Tibial nerve (tissue), 4 donors: ENCODE measurements around the gene ITSN2. TPM values are rescaled to one million over a fixed set of nuclear protein-coding genes. Genes with fewer than 3 reads are reported as not detected.

Experiments used
- DNase-seq, 2 donors: peaks; one replicate each; pipeline ENCODE4 v3.0.0-alpha.2; 2019; ENCODE audit warnings: low spot score in 2 of 2
- H3K27ac ChIP-seq, 4 donors: fragments of 200-600 bp; sonication (generic) in 3 of 4; one replicate each; pipeline ENCODE4 v1.5.1; 2017 to 2019; ENCODE audit warnings: mild to moderate bottlenecking in 1 of 4
- H3K27me3 ChIP-seq, 2 donors: fragments of 200-600 bp; sonication (generic) in 1 of 2; one replicate each; pipeline versions ENCODE4 v1.5.1 to v1.6.0; 2017 to 2019
- H3K36me3 ChIP-seq, 3 donors: fragments of 200-600 bp; sonication (generic); one replicate each; pipeline ENCODE4 v1.5.1; 2018 to 2019
- H3K4me1 ChIP-seq, 4 donors: fragments of 200-600 bp; sonication (generic) in 3 of 4; one replicate each; pipeline ENCODE4 v1.5.1; 2017 to 2019
- H3K4me3 ChIP-seq, 4 donors: fragments of 200-600 bp; sonication (generic) in 3 of 4; one replicate each; pipeline ENCODE4 v1.5.1; 2017 to 2019; ENCODE audit warnings: mild to moderate bottlenecking in 1 of 4, moderate library complexity in 1 of 4
- H3K9me3 ChIP-seq, 4 donors: fragments of 200-600 bp; sonication (generic) in 3 of 4; one replicate each; pipeline ENCODE4 v1.5.1; 2017 to 2019
- EP300 ChIP-seq, 2 donors: sonication (generic); formaldehyde crosslinking; IDR thresholded peaks; one replicate each; pipeline ENCODE4 v1.6.1; 2017; ENCODE audit warnings: antibody characterized with exemption in 2 of 2, mild to moderate bottlenecking in 1 of 2
- POLR2A ChIP-seq, 2 donors: fragments of 450-650 bp; IDR thresholded peaks; one replicate each; pipeline ENCODE4 v1.6.1; 2017; ENCODE audit warnings: antibody characterized with exemption in 2 of 2, mild to moderate bottlenecking in 2 of 2, moderate library complexity in 2 of 2
- WGBS, 2 donors: methylation state at CpG; one replicate each; pipeline ENCODE4 v1.1.5; 2018; 5-methylcytosine and 5-hydroxymethylcytosine counted together
- total RNA-seq, 4 donors: library from RNA; depleted of rRNA; stranded (reverse); fragments of >200 nt; gene quantifications; one replicate each; pipeline ENCODE4 v1.1.0, GENCODE V29; 2016
- TF ChIP-seq, protein P1 (sequence below), 5 experiments: fragments of 200-600 bp in 3 of 5; fragments of 450-650 bp in 2 of 5; sonication (generic) in 3 of 5; IDR thresholded peaks; one replicate each; pipeline ENCODE4 v1.5.1; 2016 to 2019; ENCODE audit warnings: antibody characterized with exemption in 5 of 5, mild to moderate bottlenecking in 3 of 5, moderate library complexity in 2 of 5

The ITSN2 gene
- total RNA-seq, 4 donors from 2014 or later, result 47.3 to 54.2 (median 48.7) TPM

DNA sequence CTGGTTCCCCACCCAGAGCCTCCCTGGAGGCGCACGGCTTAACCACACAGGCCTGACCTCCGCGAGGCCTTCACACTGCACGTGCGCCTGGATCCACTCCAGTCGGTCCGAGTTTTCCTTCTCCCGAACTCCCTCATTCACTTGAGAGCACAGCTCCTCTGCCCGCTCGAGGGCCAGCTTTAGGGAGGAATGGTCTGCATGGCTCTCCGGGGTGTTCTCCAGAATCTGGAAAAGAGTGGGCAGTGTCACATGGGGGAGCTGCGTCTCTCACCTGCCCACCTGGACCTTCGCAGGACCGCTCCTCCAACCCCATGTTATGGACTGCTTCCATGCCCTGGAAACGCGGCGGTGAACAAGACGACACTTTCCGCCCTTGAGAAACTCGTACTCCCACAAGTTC lies 149.6 kb downstream of the ITSN2 start:
- Histone ChIP-seq H3K4me3 (no peak overlapping the region), H3K4me1 (no peaks in the 10 kb centered on the region), H3K9me3 (no peaks in the 10 kb centered on the region), H3K27ac (no peak overlapping the region), H3K27me3 (no peaks in the 10 kb centered on the region), H3K36me3 (peaks cover 3 to 96% (median 21%) of the 10 kb centered on the region in 3 donors)
- TF ChIP-seq, protein P1, sequence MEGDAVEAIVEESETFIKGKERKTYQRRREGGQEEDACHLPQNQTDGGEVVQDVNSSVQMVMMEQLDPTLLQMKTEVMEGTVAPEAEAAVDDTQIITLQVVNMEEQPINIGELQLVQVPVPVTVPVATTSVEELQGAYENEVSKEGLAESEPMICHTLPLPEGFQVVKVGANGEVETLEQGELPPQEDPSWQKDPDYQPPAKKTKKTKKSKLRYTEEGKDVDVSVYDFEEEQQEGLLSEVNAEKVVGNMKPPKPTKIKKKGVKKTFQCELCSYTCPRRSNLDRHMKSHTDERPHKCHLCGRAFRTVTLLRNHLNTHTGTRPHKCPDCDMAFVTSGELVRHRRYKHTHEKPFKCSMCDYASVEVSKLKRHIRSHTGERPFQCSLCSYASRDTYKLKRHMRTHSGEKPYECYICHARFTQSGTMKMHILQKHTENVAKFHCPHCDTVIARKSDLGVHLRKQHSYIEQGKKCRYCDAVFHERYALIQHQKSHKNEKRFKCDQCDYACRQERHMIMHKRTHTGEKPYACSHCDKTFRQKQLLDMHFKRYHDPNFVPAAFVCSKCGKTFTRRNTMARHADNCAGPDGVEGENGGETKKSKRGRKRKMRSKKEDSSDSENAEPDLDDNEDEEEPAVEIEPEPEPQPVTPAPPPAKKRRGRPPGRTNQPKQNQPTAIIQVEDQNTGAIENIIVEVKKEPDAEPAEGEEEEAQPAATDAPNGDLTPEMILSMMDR (IDR thresholded peaks at IDR 0.05), result no peak
- TF ChIP-seq EP300 (IDR thresholded peaks at IDR 0.05) (no peak), POLR2A (IDR thresholded peaks at IDR 0.05) (no peak)
- WGBS, 2 donors, result 79 to 95% methylated on average over 21 of the region's 21 CpGs
- no peak for DNase-seq

DNA sequence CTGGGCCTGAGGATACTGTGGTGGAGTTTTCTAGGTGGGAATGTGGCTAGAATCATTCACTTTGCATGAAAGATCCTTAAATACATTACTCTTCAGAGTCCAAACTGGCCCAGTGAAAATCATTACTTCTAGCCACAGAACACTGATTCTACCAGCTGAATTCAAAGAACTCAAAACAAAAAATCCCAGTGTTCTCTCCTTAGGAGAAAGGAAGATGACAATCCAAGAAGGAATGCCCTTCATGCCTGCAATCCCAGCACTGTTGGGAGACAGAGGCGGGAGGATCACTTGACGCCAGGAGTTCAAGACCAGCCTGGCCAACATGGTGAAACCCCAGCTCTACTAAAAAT lies 150.3 kb downstream of the ITSN2 start:
- 86 to 89% methylated on average over 2 of the region's 2 CpGs for WGBS, 2 donors
- no peak for TF ChIP-seq POLR2A (IDR thresholded peaks at IDR 0.05)
- TF ChIP-seq, protein P1 (IDR thresholded peaks at IDR 0.05), result no peak
- no peak for TF ChIP-seq EP300 (IDR thresholded peaks at IDR 0.05)
- Histone ChIP-seq H3K27ac (no peak overlapping the region), H3K36me3 (peaks cover 3 to 96% (median 22%) of the 10 kb centered on the region in 3 donors), H3K4me1 (no peaks in the 10 kb centered on the region), H3K4me3 (no peak overlapping the region), H3K9me3 (no peaks in the 10 kb centered on the region), H3K27me3 (no peaks in the 10 kb centered on the region)
- DNase-seq, result no peak

DNA sequence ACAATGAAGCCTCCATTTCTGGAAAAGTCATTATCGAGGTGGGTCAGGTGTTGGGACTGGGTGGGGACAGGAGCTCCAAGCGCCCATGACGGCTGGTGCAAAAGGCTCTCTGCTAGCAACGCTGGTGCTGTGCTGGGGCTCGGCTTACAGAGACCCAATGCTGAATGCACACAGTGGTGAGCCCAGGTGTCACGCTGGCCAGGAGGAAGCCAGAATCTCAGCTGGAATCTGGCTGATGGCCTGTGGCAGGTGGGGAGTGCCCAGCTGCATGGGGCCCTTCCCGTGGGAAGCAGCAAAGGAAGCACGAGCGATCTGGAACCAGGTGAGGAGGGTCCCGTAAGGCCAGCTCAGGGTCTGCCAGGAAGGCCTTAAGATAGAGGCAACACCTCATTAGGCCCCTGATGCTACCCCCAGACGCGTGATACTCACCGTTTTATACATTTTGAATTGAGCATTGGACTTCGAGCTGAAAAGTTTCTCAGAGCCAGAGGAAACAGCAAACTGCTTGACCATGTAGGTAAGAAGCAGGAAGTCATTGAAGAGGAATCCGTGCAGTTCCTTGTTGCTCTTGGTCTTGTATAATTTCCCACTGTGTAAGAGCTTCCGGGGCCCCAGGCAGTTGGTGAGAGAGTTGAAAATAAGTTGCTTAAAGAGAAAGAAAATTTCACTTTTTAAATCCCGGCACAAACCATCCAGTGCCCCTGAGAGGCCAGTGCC lies 150.8 kb downstream of the ITSN2 start:
- Histone ChIP-seq H3K27me3 (no peaks in the 10 kb centered on the region), H3K36me3 (peaks cover 3 to 97% (median 27%) of the 10 kb centered on the region in 3 donors), H3K9me3 (no peaks in the 10 kb centered on the region), H3K4me3 (no peak overlapping the region), H3K27ac (no peak overlapping the region), H3K4me1 (no peaks in the 10 kb centered on the region)
- WGBS, 2 donors, result 81 to 83% methylated on average over 17 of the region's 17 CpGs
- DNase-seq, result no peak
- TF ChIP-seq EP300 (IDR thresholded peaks at IDR 0.05) (no peak), POLR2A (IDR thresholded peaks at IDR 0.05) (no peak)
- TF ChIP-seq, protein P1 (IDR thresholded peaks at IDR 0.05), result no peak

DNA sequence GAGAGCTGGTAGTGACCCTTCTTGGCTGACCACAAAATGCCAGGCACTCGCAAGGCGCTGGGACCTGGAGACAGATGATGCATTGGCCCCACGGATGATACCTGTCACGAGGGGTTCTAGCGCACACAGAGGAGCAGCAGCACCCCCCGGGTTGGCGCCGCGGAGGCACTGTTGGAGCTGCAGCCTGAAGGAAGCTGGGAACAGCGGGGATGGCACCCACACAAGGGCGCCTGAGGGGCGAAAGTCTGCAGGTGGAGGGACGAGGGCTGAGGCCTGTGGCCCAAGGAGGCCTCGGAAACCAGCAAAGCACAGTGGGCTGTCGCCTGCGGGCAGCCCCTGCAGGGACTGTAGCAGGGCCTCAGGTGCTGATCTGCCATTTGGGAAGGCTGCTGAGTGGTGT lies 151.8 kb downstream of the ITSN2 start:
- TF ChIP-seq EP300 (IDR thresholded peaks at IDR 0.05) (no peak), POLR2A (IDR thresholded peaks at IDR 0.05) (no peak)
- TF ChIP-seq, protein P1 (IDR thresholded peaks at IDR 0.05), result no peak
- peaks cover 3 to 99% (median 35%) of the 10 kb centered on the region in 3 donors for H3K36me3 ChIP-seq
- 96 to 97% methylated on average over 16 of the region's 16 CpGs for WGBS, 2 donors

DNA sequence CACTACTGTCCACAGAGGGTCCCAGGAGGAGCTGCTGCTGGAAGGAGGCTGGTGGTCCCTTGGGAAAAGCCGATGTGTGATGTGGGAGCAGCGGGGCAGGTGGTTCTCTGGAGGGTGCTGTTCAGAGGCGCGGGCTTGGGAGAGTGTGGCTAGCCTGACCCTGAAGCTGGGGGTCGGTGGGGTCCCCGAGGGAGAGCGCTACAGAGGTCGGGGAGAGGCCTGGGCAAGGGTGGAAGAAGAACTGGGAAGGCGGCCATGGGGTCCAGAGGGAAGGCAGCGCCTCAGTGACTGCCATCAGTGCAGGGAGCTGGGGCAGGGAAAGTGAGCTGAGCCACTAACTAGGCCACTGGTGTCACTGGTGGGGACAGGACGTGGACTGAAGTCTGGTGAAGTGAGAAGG lies 153.0 kb downstream of the ITSN2 start:
- no peak overlapping the region for H3K4me3 ChIP-seq
- no peaks in the 10 kb centered on the region for H3K27me3 ChIP-seq
- DNase-seq, result no peak
- H3K36me3 ChIP-seq, result peaks cover 3 to 100% (median 38%) of the 10 kb centered on the region in 3 donors
- WGBS, 2 donors, result 79 to 88% methylated on average over 11 of the region's 11 CpGs
- no peaks in the 10 kb centered on the region for H3K4me1 ChIP-seq
- TF ChIP-seq, protein P1 (IDR thresholded peaks at IDR 0.05), result no peak
- TF ChIP-seq POLR2A (IDR thresholded peaks at IDR 0.05) (no peak), EP300 (IDR thresholded peaks at IDR 0.05) (no peak)
- no peaks in the 10 kb centered on the region for H3K9me3 ChIP-seq
- no peak overlapping the region for H3K27ac ChIP-seq

More for the DNA sequence above, 151.8 kb downstream of the ITSN2 start:
- H3K27me3 ChIP-seq, result no peaks in the 10 kb centered on the region
- H3K4me1 ChIP-seq, result no peaks in the 10 kb centered on the region
- H3K9me3 ChIP-seq, result no peaks in the 10 kb centered on the region
- no peak overlapping the region for H3K4me3 ChIP-seq
- H3K27ac ChIP-seq, result no peak overlapping the region
- no peak for DNase-seq
